Measurements from ENCODE around the gene PROSER3.
"Not testable (repeated sequence)": the region's sequence is repeated elsewhere in the genome, so short reads cannot be mapped to it uniquely, and the experiment has no call there.

PROSER3 gene

DNA sequence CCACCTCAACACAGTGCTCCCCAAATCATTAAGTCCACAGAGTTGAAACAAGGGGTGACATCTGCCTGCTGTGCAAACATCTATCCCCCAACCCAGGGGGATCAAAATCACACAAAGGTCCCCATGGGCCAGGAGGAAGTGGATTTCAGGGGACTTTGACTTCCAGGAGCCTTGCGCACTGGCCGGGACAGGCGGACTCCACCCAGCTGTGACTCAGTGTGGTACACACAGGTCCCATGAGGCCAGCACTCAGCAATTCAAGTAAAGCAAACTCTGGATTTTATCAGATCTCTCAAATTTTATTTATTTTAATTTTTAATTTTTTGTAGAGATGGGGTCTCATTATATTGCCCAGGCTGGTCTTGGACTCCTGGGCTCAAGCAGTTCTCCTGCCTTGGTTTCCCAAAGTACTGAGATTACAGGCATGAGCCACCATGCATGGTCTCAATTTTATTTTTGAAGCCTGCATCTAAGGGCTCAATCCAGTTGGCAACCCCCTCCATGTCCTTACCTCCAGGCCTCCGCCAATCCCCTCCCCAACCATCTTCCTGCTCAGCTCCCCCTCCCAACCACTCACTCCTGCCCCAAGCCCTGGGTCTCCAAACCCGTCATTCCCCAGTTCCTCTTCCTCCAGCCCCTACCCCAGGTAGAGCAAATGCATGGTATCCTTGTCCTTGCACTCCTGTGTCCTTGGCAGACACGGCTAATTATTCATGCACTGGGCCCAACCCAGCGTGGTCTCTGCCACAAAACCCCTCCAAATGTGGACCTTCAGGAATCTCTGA, 35.6 kb downstream of the PROSER3 start:
- Histone ChIP-seq H3K9me3 (replicated peaks; ENCODE audit: low read length) (no peaks in the 10 kb centered on the region), H3K9ac (ENCODE audit: low read depth, low read length) (no peak overlapping the region), H3K4me3 (ENCODE audit: low read length) (no peak overlapping the region), H3K36me3 (ENCODE audit: insufficient read depth, low read length) (no peaks in the 10 kb centered on the region), H3K4me1 (ENCODE audit: control insufficient read depth, insufficient read depth, low read length) (peaks cover 4% of the 10 kb centered on the region), H3K4me2 (ENCODE audit: low read length) (no peak overlapping the region), H3K27me3 (ENCODE audit: control insufficient read depth, insufficient read depth, low read length) (peaks cover 26% of the 10 kb centered on the region)

DNA sequence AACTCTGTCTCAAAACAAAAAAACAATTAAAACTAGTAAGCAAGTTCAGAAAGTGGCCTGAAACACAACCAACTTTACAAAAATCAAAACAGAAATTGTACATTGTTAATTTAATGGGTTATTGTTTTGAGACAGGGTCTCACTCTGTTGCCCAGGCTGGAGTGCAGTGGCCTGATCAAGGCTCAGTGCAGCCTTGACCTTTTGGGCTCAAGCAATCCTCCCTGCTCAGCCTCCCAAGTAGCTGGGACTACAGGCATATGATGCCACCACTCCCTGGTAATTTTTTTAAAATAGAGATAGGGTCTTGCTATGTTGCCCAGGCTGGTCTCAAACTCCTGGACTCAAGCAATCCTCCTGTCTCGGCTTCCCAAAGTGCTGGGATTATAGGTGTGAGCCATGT, 37.6 kb downstream of the PROSER3 start:
- H3K4me1 ChIP-seq (ENCODE audit: control insufficient read depth, insufficient read depth, low read length); H3K4me2 ChIP-seq (ENCODE audit: low read length); H3K9ac ChIP-seq (ENCODE audit: low read depth, low read length); H3K4me3 ChIP-seq (ENCODE audit: low read length); H3K36me3 ChIP-seq (ENCODE audit: insufficient read depth, low read length); H3K9me3 ChIP-seq (replicated peaks; ENCODE audit: low read length): not testable (repeated sequence)
- H3K27me3 ChIP-seq (ENCODE audit: control insufficient read depth, insufficient read depth, low read length): peaks cover 26% of the 10 kb centered on the region

DNA sequence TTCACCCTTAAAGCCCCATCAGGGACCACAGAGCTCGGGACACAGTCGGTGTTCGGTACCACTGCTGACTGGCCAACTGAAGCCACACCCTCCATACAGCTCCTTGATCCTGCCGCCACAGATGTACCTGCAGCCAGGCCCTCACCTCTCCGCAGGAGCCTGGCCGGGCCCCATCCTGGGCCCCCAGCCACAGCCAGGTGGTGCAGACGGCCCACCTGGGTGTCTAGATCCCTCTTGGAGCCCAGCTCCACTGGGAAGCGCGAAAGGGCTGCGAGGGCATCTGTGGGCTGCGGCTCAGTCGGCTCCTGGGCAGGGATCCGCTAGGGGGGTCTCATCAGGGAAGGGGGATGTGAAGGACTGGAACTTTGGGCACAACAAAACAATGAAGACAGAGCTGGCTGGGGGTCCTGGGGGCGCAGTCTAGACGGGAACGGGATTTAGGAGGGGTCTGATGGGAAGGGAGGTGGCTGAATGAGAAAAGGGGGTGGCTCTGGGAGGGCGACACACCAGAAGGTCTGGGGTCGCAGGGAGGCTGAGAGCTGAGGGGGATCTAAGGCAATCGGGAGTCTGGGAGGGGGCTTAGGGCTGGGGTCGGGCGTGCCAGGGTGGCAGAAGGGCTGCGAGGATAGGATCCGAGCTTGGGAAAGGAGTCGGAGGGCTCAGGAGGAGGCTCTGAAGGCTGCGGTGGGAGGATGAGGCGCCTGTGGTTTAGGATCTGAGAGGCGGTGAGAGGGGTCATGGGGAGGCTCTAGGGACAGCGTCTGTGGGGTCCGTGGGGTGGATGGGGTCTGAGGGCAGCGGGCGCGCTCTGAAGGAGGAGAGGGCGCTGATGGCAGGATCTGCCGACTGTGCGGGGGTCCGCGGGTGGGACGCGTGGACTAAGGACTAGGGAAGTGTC, 38.9 kb downstream of the PROSER3 start:
- Histone ChIP-seq H3K9me3 (replicated peaks; ENCODE audit: low read length) (no peaks in the 10 kb centered on the region), H3K36me3 (ENCODE audit: insufficient read depth, low read length) (no peaks in the 10 kb centered on the region), H3K4me1 (ENCODE audit: control insufficient read depth, insufficient read depth, low read length) (peaks cover 4% of the 10 kb centered on the region), H3K9ac (ENCODE audit: low read depth, low read length) (no peak overlapping the region), H3K27me3 (ENCODE audit: control insufficient read depth, insufficient read depth, low read length) (peaks cover 31% of the 10 kb centered on the region), H3K4me2 (ENCODE audit: low read length) (no peak overlapping the region), H3K4me3 (ENCODE audit: low read length) (no peak overlapping the region)

DNA sequence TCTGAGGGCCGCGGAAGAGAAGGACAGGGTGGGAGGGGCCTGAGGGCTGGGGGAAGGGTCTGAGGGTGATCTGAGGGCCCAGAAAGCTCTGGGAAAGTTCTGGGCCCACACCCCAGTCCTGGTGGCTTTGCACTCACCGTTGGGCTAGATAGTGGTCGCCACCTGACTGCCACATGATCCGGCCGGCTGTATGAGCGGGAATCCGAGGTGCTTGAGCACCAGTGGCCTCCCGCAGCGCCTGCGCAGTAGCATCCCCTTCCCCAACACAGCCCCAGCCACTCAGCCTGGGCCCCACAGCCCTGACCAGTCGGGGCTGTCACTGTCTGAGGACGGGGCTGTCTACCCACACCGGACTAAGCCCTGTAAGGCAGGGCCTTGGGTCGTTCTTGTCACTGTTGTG, 39.7 kb downstream of the PROSER3 start:
- H3K4me1 ChIP-seq (ENCODE audit: control insufficient read depth, insufficient read depth, low read length): peaks cover 4% of the 10 kb centered on the region
- no peak overlapping the region for H3K9ac ChIP-seq (ENCODE audit: low read depth, low read length)
- H3K4me2 ChIP-seq (ENCODE audit: low read length): no peak overlapping the region
- no peaks in the 10 kb centered on the region for H3K9me3 ChIP-seq (replicated peaks; ENCODE audit: low read length)
- H3K4me3 ChIP-seq (ENCODE audit: low read length): no peak overlapping the region
- H3K27me3 ChIP-seq (ENCODE audit: control insufficient read depth, insufficient read depth, low read length): peaks cover 32% of the 10 kb centered on the region
- H3K36me3 ChIP-seq (ENCODE audit: insufficient read depth, low read length): no peaks in the 10 kb centered on the region

DNA sequence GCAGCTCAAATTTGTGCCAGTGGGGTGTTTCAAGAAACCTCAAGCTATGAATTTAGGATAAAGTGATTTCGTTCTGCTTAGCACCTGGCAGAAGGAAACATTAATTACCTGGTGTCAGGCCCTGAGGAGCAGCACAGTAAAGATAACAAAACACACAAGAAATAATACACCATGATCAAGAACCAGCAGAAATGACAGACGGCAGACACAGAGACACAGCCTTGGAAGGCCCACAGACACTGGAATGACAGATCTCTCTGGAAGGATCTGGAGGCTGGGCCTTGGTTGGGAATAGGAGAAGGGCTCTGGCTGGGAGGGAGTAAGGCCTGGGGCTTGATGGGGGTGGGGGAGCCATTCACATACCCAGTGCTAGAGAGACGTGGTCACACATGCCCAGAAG, 43.9 kb downstream of the PROSER3 start:
- no peaks in the 10 kb centered on the region for H3K9me3 ChIP-seq (replicated peaks; ENCODE audit: low read length)
- H3K4me2 ChIP-seq (ENCODE audit: low read length): no peak overlapping the region
- no peaks in the 10 kb centered on the region for H3K4me1 ChIP-seq (ENCODE audit: control insufficient read depth, insufficient read depth, low read length)
- no peak overlapping the region for H3K9ac ChIP-seq (ENCODE audit: low read depth, low read length)
- peaks cover 41% of the 10 kb centered on the region for H3K27me3 ChIP-seq (ENCODE audit: control insufficient read depth, insufficient read depth, low read length)
- H3K36me3 ChIP-seq (ENCODE audit: insufficient read depth, low read length): no peaks in the 10 kb centered on the region
- no peak overlapping the region for H3K4me3 ChIP-seq (ENCODE audit: low read length)

DNA sequence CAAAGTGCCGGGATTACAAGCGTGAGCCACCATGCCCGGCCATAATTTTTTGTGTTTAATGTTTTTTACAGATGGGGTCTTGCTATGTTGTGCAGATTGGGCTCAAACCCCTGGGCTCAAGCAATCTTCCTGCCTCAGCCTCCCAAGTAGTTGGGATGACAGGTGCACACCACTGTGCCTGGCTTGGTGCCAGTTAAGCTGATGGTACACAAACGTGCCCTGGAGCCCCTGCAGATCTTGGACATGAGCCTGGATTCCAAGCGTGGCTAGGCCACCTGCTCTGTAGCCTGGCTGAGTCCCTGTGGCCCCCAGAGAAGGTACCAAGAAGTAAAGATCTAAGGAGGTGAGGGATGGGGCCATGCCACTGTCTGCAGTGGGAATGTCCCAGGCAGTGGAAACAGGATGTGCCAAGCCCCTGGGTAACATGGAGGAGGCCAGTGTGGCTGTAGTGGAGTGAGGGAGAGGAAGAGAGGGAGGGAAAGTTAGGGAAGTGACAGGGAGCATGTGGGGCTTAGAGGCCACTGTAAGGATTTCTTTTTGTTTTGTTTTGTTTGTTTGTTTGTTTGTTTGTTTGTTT, 47.6 kb downstream of the PROSER3 start:
- no peak overlapping the region for H3K4me3 ChIP-seq (ENCODE audit: low read length)
- H3K9ac ChIP-seq (ENCODE audit: low read depth, low read length): no peak overlapping the region
- peaks cover 34% of the 10 kb centered on the region for H3K27me3 ChIP-seq (ENCODE audit: control insufficient read depth, insufficient read depth, low read length)
- no peak overlapping the region for H3K4me2 ChIP-seq (ENCODE audit: low read length)
- no peaks in the 10 kb centered on the region for H3K9me3 ChIP-seq (replicated peaks; ENCODE audit: low read length)
- no peaks in the 10 kb centered on the region for H3K4me1 ChIP-seq (ENCODE audit: control insufficient read depth, insufficient read depth, low read length)
- no peaks in the 10 kb centered on the region for H3K36me3 ChIP-seq (ENCODE audit: insufficient read depth, low read length)

DNA sequence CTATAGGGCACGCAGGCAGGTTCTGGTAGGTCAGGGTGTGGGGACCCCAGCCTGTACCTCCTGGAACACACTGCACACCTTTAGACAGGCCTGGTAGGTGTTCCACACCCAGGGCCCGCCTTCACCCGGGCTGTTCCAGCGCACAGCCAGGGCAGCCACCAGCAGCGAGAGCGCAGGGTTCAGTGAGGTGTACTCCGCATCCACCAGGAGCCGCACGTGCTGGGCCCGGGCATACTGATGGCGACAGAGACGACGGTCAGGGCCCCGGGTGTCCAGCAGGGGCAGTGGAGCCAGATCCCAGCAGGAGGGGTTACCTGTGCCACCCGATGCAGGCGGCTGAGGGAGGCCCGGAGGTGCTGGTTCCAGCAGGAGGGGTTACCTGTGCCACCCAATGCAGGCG, 48.6 kb downstream of the PROSER3 start:
- Histone ChIP-seq H3K4me1 (ENCODE audit: control insufficient read depth, insufficient read depth, low read length) (no peaks in the 10 kb centered on the region), H3K9me3 (replicated peaks; ENCODE audit: low read length) (no peaks in the 10 kb centered on the region), H3K36me3 (ENCODE audit: insufficient read depth, low read length) (no peaks in the 10 kb centered on the region), H3K4me2 (ENCODE audit: low read length) (no peak overlapping the region), H3K9ac (ENCODE audit: low read depth, low read length) (no peak overlapping the region), H3K27me3 (ENCODE audit: control insufficient read depth, insufficient read depth, low read length) (peaks cover 34% of the 10 kb centered on the region), H3K4me3 (ENCODE audit: low read length) (no peak overlapping the region)

DNA sequence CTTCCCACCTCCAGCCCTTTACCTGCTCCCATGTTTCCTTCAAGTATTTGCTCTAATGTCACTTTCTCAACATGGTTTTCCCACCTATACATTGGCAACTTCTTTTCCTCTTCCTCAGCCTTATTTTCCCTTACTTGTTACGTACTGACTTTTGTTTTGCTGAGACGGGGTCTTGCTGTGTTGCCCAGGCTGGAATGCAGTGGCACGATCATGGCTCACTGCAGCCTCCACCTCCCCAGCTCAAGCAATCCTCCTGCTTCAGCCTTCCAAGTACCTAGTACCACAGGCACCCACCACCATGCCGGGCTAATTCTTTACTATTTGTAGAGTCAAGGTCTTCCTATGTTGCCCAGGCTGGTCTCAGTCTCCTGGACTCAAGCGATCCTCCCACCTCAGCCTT, 49.7 kb downstream of the PROSER3 start:
- Histone ChIP-seq H3K4me1 (ENCODE audit: control insufficient read depth, insufficient read depth, low read length) (no peaks in the 10 kb centered on the region), H3K27me3 (ENCODE audit: control insufficient read depth, insufficient read depth, low read length) (peaks cover 41% of the 10 kb centered on the region), H3K4me2 (ENCODE audit: low read length) (no peak overlapping the region), H3K9me3 (replicated peaks; ENCODE audit: low read length) (no peaks in the 10 kb centered on the region), H3K9ac (ENCODE audit: low read depth, low read length) (no peak overlapping the region), H3K36me3 (ENCODE audit: insufficient read depth, low read length) (no peaks in the 10 kb centered on the region), H3K4me3 (ENCODE audit: low read length) (no peak overlapping the region)

DNA sequence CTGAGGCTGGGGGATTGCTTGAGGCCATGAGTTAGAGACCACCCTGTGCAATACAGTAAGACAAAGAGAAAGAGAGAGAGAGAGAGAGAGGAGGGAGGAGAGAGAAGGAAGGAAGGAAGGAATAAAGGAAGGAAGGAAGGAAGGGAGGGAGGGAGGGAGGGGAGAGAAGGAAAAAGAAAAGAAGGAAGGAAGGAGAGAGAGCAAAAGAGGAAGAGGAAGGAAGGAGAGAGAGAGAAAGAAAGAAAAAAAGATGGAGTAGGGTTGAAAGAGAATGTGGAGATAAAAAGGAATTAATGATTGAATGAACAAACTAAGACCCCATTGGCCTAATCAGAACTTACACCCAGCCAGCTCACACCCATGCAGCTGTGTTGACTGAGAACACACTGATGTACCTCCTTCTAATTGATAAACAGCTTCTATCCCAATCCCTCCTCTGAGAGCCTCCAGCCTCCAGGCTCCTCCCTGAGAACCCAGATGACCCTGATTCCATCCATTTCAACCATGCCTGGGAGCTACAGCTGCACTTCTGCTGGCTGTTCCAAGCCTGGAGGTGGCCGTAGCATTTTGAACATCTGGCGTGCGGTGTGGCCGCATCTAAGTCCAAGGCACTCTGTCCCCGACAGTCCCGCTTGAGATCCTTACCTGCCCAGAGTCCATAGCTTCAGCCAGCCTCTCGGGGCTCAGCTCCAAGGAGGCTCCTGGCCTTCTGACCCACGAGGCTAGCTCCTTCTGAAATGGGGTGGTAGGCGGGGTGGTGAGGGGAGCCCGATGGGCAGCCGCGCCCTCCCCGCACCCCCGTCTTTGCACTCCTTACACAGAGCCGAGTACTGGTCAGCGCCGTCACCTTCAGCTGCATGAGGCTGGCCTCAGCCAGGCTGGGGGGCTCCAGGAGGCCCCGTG, 53.6 kb downstream of the PROSER3 start:
- Histone ChIP-seq H3K4me3 (ENCODE audit: low read length) (no peak overlapping the region), H3K9me3 (replicated peaks; ENCODE audit: low read length) (no peaks in the 10 kb centered on the region), H3K9ac (ENCODE audit: low read depth, low read length) (no peak overlapping the region), H3K4me1 (ENCODE audit: control insufficient read depth, insufficient read depth, low read length) (no peaks in the 10 kb centered on the region), H3K36me3 (ENCODE audit: insufficient read depth, low read length) (no peaks in the 10 kb centered on the region), H3K27me3 (ENCODE audit: control insufficient read depth, insufficient read depth, low read length) (peaks cover 27% of the 10 kb centered on the region), H3K4me2 (ENCODE audit: low read length) (no peak overlapping the region)

DNA sequence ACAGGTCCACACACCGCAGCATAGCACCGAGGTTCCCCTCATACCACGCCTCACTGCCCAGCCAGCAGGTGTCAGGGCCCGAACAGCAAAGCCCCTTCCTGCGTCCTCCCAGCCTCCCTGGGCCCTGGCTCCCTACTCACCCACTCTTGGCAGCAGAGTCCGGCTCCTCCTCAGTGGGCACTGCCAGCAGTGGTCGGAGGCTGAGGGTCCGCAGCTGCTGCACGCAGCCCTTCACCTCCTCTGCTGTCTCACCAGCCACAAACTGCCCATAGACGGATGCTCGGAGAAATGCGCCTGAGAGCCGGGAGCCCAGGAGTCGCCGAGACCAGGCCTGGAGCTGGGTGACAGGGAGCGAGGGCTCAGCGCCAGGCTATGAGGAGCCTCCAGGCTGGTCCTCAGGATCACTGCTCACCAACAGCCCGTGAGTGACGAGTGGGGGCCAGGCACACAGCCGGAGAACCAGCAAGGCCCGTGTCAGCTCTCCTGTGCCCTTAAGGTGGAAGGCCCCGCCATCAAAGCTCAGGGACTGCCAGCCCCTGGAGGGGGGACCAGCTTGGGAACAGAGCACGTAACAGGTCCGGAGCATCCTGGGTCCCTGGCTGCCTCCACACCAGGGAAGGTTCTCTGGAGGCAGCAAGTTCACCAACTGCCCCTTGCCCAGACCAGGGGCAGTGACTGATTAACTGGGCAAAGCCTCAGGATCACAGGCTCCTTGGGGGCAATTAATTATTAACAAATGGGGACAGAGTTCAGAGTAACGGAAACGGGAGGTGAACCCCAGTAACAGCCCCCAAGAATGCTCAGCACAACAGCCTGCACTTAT, 54.5 kb downstream of the PROSER3 start, which contains the start of gene PRODH2:
Gene PRODH2, minus strand, starts transcription at position 626 of the 823 bp plus-strand sequence. Its CDS starts 40 bp downstream, at position 586.
- Histone ChIP-seq H3K27me3 (ENCODE audit: control insufficient read depth, insufficient read depth, low read length) (peaks cover 28% of the 10 kb centered on the region), H3K9ac (ENCODE audit: low read depth, low read length) (no peak within 1 kb of the TSS), H3K4me3 (ENCODE audit: low read length) (no peak within 1 kb of the TSS), H3K36me3 (ENCODE audit: insufficient read depth, low read length) (no peaks in the 10 kb centered on the region), H3K4me2 (ENCODE audit: low read length) (no peak within 1 kb of the TSS), H3K9me3 (replicated peaks; ENCODE audit: low read length) (no peaks in the 10 kb centered on the region), H3K4me1 (ENCODE audit: control insufficient read depth, insufficient read depth, low read length) (no peaks in the 10 kb centered on the region)
